Fibroblast of villous mesenchyme (primary cell): ENCODE data around the gene CHURC1. TPM values are rescaled to one million over a fixed set of nuclear protein-coding genes. Genes with fewer than 3 reads are reported as not detected.
A peak's percentile ranks its signal among the peaks of the same experiment; 100 is the strongest.

Source experiments
- DNase-seq: peaks from one replicate; pipeline ENCODE4 v3.0.0-alpha.2; 2010; ENCODE audit warnings: low read depth
- H3K4me3 ChIP-seq: 2 replicates; pipeline ENCODE4 v1.5.1; 2011; ENCODE audit warnings: low read depth, mild to moderate bottlenecking, low read length
- CTCF ChIP-seq: IDR thresholded peaks from 2 replicates; pipeline ENCODE4 v1.5.1; 2012; ENCODE audit warnings: low read depth, mild to moderate bottlenecking, low read length; ENCODE audit not compliant: insufficient read depth
- total RNA-seq: library from RNA; depleted of rRNA; stranded (reverse); fragments of >200 nt; gene quantifications from 2 replicates; pipeline ENCODE4 v1.2.3, GENCODE V29; 2012

Gene CHURC1
- 45.8 and 47.0 TPM in 2 replicates for total RNA-seq

- DNase-seq = peak; percentile 98
- TF ChIP-seq CTCF = no peak
- H3K4me3 ChIP-seq = peak within 1 kb of the TSS; percentile 90
These were observed at the start of gene CHURC1 for GRCh38 chr14:64914237-64915028. Gene CHURC1 (plus strand): TSS chr14:64914455. CDS start chr14:64914496, 41 bp downstream.

GRCh38 chr14:64865109-64865508, 49.1 kb upstream of the CHURC1 start:
- TF ChIP-seq CTCF = no peak
- no peak for DNase-seq
- H3K4me3 ChIP-seq = no peak overlapping the region

- no peak overlapping the region for H3K4me3 ChIP-seq
- TF ChIP-seq CTCF = no peak
- no peak for DNase-seq
These were observed 48.3 kb upstream of the CHURC1 start for GRCh38 chr14:64865992-64866391.

GRCh38 chr14:64867182-64867581, 47.1 kb upstream of the CHURC1 start:
- no peak overlapping the region for H3K4me3 ChIP-seq
- no peak for TF ChIP-seq CTCF
- no peak for DNase-seq

- no peak for DNase-seq
- no peak for TF ChIP-seq CTCF
- no peak overlapping the region for H3K4me3 ChIP-seq
These were observed 45.9 kb upstream of the CHURC1 start for GRCh38 chr14:64868379-64868778.

- DNase-seq = no peak
- no peak for TF ChIP-seq CTCF
- no peak overlapping the region for H3K4me3 ChIP-seq
These were observed 45.4 kb upstream of the CHURC1 start for GRCh38 chr14:64868841-64869240.

- no peak for DNase-seq
- TF ChIP-seq CTCF = no peak
- no peak overlapping the region for H3K4me3 ChIP-seq
These were observed 44.1 kb upstream of the CHURC1 start for GRCh38 chr14:64870160-64870559.
